Hematopoietic multipotent progenitor cell treated with erythropoietin and hydrocortisone succinate and interleukin-3 and kit ligand, for 17 days (in vitro differentiated cells): ENCODE data around the gene CYBA.
"Not testable (repeated sequence)": the region's sequence is repeated elsewhere in the genome, so short reads cannot be mapped to it uniquely, and the experiment has no call there.

ENCODE experiments used
- DNase-seq: peaks from one replicate; pipeline ENCODE4 v3.0.0-alpha.2; 2015; ENCODE audit warnings: low spot score

CYBA gene

DNA sequence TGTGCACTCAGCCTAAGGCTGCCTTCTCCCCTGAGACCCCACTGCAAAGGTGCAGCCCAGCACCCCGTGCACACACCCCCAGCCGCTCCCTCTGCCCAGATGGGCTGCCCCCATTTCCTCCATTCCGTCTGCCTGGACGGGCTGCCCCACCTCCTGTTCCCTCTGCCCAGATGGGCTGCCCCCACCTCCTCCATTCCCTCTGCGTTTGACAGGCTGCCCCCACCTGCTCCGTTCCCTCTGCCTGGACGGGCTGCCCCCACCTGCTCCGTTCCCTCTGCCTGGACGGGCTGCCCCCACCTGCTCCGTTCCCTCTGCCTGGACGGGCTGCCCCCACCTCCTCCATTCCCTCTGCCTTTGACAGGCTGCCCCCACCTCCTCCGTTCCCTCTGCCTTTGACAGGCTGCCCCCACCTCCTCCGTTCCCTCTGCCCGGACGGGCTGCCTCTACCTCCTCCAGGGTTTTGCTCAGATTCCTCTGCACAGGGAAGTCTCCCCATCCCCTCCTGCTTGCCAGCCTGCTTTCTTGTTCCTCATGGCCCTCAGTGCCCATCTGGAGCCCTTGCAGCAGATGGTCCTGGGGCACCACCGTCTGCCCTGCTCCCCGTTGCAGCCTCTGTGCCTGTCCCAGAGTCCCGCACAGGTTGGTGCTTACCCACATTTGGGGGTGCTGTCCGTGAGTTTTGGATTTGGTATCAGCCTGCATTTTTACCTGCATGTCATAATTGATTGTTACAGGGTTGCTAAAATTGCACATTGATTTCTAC is 35.9 kb downstream of the CYBA start:
- no peak for DNase-seq

DNA sequence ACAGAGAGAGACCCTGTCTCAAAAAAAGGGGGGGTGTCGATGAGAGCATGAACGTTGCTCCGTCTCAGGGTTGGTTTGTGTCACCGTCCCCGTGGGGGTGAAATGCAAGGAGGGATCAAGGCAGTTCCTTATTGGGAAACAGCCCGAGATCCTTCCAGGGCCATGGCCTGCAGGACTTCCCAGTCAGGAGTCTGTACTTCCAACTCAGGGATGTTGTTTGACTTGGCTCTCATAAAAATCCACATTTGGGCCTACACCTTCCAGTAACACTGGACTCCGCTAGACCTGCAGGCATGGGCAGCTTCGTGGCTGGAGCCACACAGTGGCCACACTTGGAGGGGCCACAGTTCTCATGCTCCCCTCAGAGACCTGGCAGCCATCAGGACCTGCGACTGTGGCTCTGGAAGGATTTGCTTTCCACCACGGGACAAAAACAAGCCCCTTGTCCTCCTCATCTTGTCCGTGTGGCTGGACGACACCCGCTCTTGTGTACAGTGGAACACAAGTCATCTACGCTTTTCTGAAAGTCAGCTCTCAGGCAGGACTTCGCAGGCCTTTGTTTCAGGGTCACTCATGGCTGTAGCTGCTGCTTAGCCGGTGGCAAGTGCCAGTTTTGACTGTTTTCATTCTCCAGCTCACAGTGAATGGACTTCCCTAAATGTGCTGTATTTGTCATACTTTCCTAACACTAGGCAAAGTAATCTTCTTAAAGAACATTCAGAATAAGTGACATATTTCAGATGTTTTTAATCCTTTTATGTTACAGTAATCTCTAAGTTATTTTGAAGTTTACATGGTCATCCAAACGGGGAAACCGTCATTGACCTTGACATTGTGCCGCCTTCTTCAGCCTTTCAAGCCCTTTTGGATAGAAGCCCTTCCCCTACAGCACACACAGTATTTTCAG is 36.7 kb downstream of the CYBA start:
- no peak for DNase-seq

DNA sequence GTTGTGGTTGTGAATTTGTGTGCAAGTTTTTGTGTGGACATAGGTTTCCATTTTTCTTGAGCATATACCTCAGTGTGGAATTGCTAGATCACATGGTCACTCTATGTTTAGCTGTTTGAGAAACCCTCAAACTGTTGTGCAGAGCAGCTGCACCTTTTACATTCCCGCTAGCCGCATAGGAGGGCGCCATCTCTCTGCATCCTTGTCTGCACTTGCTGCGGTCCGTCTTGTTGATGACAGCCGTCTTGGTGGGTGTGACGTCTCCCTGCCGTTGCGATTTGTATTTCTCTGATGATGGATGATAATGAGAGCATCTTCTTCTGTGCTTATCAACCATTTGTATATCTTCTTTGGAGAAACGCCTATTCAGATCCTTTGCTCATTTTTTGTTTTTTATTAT is 37.6 kb downstream of the CYBA start:
- DNase-seq: no peak

DNA sequence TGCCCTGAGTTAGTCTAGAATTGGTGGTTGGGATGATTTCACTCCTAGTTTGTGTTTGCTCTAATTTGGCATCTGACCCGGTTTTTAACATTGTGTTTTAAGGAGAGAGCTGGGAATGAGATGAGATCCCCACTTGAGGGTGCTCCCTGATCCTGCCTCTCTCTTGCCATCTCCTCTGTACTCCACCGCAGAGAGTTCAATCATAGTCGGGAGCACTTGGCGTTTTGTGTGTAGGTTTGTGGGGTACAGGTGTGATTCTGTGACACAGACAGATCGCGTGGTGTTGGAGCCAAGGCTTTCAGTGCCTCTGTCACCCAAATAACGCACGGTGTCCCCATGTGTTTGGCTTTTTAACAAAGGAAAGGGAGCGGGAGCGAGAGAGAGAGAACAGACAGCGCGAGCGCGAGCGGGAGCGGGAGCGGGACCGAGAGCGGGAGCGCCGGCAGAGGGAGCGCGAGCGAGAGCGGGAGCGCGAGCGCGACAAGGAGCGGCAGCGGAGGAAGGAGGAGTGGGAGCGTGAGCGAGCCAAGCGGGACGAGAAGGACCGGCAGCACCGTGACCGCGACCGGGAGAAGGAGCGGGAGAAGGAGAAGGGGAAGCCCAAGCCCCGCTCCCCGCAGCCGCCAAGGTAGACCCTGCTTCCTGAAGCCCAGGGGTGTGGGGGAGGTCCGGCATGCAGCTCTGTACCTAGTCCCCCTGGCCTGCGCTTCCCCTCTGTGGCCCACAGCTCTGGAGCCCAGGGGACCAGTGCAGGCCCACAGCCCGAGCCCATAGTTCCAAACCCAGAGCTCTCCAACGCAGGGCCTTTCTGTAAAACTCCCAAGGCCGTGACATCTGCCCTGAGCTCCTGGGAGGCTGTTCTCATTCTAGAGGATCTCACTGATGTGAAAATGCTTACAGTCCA is 39.7 kb downstream of the CYBA start:
- no peak for DNase-seq

DNA sequence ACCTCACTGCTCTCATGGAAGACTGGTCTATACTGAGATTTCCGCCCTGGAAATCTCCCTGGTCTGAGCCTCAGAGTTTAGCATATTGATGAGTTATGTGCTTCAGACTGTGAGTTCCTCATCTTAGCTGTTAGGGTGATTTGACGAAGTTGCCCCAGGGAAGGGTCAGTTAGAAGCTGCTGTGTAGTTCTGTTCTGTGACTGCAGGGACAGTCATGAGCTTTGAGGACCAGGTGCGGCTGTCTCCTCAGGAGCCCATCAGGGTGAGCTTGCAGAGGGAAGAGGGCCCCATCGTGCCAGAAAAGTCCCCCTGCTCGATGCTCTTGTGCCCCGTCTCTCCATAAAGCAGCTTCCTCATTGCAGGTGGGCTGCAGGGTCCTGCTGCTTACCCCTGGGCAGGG is 40.8 kb downstream of the CYBA start:
- no peak for DNase-seq

DNA sequence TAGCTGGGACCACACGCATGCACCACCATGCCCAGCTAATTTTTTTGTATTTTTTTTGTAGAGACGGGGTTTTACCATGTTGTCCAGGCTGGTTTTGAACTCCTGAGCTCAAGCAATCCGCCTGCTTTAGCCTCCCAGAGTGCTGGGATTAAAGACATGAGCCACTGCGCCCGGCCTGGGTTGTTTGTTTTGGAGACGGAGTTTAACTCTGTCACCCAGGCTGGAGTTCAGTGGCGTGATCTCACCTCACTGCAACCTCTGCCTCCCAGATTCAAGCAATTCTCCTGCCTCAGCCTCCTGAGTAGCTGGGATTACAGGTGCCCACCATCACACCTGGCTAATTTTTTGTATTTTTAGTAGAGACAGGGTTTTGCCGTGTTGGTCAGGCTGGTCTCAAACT is 41.4 kb downstream of the CYBA start:
- not testable (repeated sequence) for DNase-seq

DNA sequence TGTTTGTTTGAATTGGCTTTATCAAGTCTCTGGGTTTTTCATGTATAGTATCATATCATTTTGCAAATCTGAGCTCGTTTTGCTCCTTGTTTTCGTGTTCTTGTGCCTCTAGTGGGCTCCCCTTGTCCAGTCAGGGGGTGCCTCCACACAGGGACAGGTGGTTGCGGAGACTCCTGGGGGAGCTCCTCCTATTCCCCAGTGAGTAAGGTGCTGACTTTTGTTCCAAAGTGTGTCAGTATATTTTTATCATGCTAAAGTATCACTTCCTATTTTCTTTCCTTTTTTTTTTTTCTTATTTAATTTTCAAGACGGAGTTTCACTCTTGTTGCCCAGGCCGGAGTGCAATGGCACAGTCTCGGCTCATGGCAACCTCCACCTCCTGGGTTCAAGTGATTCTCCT is 42.8 kb downstream of the CYBA start:
- no peak for DNase-seq

DNA sequence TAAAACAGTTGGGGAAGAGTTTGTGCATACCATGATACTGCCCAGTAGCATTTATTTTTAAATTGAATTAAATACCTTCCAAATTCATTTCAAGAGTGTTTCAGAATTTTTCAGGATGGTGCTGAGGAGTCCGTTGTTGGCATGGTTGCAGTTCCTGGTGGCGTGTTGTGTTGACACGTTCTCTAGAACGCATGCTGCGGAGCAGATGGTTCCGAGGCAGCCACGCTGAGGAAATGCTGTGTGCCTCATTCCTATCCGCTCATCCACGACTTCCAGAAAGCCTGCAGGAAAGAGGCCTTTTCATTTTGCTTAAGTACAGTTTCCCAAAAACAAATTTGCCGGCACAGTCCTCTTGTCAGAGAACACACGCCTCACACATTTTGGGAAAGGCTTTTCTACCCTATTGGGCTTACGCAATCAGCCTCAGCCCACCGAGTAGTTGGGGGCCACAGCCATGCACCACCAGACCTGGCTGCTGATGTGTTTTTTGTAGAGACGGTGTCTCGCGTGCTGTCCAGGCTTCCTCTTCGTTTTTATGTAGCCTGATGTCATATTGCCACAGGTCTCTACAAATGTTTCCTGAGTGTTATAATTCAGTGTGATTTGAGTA is 44.6 kb downstream of the CYBA start:
- no peak for DNase-seq

DNA sequence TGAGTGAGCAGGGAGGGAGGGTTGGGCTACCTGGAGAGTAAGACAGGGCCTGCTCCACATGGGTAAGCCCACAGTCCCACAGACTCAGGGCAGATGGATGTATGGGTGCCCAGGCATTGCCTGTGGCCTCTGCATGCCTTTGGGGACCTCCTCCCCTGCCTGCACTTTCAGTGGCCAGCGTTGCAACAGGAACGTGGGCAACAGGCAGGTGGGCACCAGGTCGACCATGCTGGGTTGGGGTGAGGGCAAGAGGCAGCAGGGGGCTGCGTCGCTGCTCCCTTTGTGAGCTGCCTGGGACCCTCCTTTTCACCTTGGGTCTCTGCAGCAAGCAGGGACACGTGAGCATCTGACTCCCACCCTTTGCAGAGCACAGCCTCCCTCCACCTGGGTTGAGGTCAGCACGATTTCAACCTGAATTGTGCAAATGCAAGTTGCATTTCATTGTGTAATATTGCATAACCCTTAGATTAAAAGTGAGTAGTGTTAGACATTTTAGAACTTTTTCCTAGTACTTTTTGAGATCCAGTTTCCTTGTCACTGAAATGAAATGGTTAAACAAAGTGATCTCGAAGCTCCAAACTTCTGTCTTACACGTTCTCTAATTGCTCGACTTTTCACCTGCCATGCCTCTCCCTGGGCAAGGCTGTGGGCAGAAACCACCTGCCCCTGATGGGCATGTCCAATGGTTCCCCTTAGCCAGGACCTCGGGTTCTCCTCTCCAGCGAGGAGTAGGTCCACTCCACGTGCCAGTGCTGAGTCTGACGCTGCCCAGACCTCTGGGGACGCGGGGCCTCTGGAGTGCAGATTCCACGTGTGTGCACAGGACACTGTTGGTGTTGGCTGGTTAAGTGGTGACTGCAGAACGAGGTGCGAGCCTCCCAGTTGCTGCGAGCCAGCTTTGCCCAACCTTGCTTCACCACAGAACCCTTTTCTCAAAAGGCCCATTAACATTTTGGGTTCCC is 45.4 kb downstream of the CYBA start:
- no peak for DNase-seq

DNA sequence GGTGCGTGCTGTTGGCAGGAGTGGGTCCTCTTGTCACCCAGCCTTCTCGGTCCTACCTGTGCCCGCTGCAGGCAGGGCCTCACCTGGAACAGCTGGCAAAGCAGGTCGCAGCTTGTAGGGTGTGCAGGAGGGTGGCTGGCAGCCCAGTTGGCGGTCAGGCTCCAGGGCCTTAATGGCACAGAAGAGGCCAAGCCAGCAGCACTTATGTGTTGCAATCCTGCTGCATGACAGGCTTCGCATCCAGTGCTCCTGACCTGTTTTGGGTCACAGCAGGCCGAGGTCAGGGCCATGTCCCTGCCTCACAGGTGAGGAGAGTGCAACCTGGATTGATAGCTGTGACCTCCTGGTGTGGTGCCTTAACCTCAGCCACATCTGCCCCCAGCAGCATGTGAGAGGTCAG is 48.8 kb downstream of the CYBA start:
- DNase-seq: no peak

DNA sequence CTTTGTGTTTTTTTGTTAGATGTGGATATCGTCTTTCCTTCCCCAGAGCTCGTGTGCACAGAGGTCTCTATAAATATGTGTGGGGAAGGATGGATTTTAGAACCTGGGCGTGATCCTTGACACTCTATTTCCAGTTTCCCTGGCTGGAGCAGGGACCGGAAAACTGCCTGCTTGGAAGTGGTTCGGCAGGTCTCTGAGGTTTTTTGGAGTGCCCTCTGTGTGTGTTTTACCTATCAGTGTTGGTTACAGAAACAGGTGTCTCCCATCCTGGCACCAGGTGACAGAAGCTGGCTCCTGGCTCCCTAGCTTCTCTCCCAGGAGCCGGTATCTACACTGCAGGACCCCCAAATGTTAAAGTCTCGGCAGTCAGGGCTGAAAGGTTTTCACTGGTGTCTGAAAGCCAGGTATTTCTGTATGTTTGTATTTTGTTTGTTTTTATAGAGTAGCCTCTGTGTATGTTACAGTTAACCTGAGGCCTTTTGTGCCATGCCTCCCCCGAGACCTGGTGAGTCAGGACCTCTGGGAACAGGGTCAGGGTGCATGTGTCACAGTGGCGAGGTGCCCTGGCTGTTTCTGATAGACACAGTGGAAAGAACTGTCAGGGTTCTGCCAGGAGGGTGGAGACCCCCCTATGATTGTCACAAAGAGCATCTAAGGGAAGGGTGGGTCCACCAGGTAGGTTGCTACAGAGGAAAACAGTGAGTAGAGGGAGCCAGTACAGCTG is 49.4 kb downstream of the CYBA start:
- DNase-seq: no peak

DNA sequence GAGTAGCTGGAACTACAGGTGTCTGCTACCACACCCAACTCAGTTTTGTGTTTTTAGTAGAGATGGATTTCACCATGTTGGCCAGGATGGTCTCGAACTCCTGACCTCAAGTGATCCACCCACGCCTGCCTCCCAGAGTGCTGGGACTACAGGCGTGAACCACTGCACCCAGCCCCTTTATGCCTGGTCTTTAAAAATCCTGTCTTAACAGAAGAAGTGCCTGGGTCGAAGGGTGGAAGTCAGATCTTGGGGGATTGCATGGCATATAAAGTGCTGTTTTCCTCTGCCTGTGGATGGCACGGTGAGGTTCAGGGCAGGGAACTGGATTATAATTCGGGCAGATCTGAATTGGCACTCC is 50.3 kb downstream of the CYBA start:
- no peak for DNase-seq

DNA sequence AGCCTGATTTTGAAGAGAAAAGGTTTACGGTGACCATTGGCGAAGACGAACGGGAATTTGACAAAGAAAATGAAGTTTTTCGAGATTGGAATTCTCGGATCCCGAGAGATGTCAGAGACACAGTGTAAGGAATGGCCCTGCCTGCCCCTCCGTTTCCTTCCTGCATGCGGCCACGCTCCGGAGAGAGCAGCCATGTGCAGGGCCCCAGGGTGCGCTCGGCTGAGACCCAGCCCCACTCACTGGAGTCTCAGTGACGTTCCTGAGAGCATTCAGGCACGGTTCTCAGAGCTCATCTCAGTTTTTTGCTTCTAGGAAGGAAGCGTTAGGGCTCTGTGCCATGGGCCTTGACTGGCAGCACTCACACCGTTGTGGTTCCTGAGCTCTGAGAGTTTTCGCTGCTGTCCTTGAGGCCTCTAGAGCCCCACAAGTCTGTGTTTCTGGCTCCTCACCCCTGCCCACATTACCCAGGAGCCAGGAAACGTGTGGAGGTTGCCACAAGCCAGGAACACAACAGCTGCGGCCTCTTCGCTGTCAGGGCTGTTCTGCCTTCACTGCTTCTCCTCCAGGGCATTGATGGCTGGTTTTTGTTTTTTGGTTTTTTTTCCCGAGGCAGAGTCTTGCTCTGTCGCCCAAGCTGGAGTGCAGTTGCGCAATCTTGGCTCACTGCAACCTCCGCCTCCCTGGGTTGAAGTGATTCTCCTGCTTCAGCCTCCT is 50.9 kb downstream of the CYBA start:
- no peak for DNase-seq

DNA sequence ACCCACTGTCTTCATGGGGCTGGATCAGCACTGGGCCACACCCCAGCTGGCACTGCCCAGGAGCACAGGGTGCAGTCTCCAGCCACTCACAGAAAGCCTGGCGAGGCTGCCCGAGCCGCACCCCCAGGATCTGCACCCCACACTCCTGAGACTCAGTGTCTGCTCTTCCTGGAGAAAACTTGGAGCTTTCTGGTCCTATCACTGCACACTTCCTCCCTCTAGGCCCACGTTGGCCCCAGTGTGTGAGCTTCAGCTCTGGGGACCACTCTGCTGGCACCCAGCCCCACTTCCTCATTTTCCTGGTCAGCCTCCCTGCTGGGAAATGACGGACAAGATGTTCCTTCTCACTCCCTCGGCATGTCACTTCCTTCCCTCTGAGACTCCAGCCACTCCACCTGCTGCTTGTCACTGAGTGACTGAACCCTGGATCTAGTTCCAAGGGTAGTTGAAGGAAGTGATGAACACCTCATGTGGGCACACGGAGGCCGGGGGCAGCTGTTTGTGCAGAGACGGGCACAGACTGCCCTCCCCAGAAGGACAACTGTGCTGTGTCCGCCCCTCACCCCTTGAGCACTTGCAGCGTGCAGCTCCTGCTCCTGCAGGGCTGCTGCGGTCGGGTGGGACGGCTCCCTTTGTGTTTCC is 51.6 kb downstream of the CYBA start:
- no peak for DNase-seq

DNA sequence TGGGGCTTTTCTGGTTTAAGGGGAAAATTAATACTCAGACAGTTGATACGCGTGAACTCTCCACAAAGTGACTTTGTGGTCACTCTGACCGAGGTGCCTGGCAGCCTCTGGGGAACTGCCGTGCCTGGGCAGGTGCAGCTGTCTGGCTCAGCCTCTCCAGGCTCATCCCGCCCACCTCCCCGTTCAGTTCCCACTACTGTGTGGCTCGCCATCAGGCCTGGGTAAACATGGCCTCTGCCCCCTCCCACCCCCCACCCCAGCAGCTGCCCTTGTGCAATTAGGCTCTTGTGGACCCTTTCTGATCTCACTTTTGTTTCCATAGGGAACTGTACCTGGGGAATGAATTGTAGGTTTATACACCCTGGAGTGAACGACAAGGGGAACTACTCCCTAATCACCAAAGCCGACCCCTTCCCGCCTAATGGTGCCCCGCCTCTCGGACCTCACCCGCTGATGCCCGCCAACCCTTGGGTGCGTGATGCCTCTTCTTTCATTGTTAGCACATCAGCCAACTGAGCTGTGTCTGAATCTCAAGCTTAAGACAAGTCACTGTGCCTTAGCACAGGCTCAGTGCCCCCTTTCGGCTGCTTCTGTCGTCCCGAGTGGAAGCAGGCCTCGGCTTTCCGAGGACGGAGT is 52.9 kb downstream of the CYBA start:
- DNase-seq: no peak

DNA sequence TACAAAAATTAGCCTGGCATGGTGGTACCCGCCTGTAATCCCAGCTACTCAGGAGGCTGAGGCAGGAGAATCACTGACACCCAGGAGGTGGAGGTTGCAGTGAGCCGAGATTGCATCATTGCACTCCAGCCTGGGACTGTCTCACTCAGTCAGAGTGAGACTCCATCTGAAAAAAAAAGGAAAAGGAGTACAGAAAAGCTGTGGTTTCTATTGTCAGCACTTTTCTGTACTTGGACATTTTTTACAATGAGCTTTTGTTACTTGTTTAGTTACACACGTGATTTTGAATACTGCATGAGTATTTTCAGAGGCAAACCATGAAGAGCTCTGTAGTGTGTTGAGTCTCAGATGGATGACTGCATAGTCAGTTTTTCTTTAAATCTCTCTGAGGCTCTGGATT is 54.4 kb downstream of the CYBA start:
- no peak for DNase-seq

DNA sequence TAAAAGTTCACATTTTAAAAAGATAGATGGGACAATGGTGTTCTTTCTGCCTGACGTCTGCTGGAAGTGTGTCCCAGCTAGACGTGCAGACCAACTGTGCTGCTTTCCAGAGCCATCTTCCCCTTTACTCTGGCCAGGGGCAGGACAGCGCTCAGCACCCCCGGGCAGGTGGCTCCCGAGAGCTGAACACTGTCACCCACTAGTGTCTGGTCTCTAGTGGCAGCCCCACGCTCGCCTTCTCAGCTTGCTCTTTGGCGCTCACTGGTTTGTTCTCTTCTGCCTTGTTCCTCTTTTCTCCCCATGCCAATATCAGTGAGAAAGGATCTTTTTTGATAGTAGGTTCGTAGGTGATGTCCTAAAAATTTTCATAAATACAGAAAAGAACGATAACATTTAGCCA is 54.9 kb downstream of the CYBA start:
- no peak for DNase-seq

DNA sequence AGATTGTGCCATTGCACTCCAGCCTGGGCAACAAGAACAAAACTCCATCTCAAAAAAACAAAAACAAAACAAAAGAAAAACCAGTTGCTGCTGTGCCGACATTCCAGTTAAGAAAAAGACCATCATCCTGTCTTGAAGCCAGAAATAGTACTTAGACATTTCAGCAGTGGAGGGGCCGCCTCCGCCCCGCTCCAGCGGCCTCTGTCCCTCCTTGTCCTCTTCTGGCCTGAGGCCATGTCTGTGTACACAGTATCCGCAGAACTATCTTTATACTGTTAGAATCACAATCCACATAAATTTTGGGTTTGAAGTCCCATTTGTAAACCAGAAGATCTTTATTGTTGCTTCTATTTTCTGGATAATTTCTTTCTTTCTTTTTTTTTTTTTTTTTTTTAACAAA is 55.8 kb downstream of the CYBA start:
- DNase-seq: no peak

DNA sequence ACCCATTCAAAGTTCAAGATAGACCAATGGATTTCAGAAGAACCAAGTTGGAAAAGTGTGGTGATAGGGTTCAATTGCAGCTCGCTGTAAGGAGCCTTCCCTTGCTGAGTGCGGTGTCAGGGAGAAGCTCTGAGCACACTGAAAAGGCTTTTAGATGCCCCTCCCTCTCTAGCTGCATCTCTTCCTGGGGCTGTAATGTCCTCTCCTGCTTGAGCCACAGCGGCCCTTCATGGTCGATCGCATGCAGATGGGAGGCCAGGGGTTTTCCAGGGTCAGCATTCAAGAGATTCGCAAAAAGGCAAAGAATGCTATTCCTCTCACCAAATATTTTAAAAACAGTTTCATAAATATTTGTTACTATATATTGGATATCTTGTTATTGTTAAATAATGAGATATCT is 56.9 kb downstream of the CYBA start:
- no peak for DNase-seq
